ENCODE results near the gene CAMK2D.

GRCh38 chr4:113582737-113583136 is 178.8 kb downstream of the CAMK2D start:
- no peak for TF ChIP-seq POLR2AphosphoS5 (IDR thresholded peaks at IDR 0.05)
- no peak for TF ChIP-seq CTCF (IDR thresholded peaks at IDR 0.05)
- no peak for TF ChIP-seq POLR2A (IDR thresholded peaks at IDR 0.05; ENCODE audit: low read depth)
- TF ChIP-seq EP300 (IDR thresholded peaks at IDR 0.05) = no peak

Data from esophagus muscularis mucosa (tissue), 4 donors.